Stimulated activated CD8-positive, alpha-beta memory T cell treated with anti-CD3 and anti-CD28 coated beads, Interleukin-15, amount 100 ng/mL, for 4 hours (primary cell): Measurements from ENCODE around the gene GRID1.
"Not testable (repeated sequence)": the region's sequence is repeated elsewhere in the genome, so short reads cannot be mapped to it uniquely, and the experiment has no call there.

Experiments used
- DNase-seq, 2 donors: peaks; one replicate each; pipeline ENCODE4 v3.0.0-alpha.2; 2020; ENCODE audit warnings: low read depth in 2 of 2

The GRID1 gene

DNA sequence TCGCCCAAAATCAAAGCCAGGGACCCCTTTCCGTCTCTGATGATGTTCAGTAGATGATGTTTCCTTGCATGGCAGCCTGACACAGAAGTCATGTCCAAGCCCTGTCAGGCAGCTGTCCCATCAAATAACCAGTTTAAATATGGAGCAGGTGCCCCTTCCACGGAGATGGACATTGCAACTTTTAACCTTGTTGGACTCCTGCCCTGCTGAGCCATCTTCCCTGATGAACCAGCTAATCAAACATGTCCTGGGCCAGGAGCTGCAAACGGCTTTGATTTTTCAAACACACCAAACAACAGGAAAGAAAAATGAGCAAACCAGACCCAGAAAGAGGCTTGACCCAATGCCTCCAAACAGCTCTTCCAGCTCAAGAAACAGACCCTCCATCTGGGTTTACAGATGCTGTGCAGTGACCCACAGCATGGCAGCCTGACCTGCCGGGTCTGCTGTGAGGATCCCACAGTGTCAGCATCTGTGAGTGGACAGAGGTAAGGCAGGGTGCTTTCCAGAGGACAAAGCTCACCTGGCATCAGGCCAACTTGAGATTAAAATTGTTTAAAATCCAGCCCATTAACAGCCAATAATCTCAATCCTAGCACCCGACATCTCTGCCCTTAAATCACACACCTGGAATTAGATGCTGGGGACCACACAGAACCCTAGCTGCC lies 372.6 kb downstream of the GRID1 start:
- no peak for DNase-seq

DNA sequence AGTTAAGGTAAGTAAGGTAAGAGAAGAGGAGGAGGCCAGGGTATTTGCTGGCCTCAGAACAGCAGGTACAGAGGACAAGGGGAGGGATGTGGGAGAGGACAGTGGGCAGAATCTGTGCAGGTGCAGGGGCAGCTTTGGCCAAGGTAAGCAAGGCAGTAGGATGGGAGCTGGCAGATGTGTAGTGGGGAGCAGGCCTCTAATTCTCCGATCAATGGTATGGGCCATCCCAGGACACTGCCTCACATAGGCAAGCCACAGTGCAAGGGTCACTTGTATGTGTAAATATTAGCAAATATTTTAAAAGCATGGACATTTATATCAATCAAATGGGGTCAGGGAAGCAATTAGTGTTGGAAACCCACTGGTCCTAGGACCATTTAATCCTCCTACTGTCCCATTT lies 373.5 kb downstream of the GRID1 start:
- DNase-seq, result no peak

GRCh38 chr10:85992324-85992723 lies 374.3 kb downstream of the GRID1 start:
- DNase-seq, result no peak

DNA sequence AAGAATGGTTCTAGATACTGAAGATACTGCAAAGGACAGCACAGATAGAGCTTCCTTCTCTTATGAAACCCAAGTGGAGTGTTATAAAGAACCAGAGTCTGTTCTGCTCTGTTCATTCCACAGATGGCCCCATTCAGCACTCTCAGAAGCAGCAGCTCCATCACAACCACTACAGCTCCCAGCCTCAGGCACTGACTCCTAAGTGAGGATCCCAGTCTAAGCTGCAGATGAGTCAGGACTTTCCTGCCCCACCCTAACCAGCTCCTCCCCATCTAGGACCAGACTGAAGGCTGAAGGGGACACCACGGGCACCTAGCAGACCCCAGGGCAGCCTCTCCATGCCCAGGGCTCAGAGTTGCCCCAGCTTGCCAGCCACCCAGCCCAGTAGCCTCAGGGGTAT lies 379.8 kb downstream of the GRID1 start:
- DNase-seq, result no peak

DNA sequence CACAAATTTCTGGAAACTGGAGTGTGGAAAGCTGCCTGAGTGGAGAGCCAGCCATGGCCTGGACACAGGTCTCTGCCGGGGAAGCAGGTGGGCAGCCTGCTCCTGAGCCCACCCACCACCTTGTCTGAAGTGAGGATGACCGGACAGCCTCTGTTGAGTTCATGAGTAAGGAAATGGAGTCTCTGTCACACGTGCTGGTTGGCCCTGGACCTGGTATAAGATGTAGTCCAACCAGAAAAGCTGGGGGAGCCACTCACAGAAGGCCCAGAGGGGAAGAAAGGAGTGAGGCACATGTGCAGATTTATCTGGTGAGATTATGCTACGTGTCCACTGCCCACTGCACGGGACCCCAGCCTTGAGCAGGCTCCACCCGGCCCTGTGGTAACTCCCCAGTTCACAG lies 383.5 kb downstream of the GRID1 start:
- DNase-seq, result no peak

- no peak for DNase-seq
These were observed 387.0 kb downstream of the GRID1 start for GRCh38 chr10:85979598-85979997.

DNA sequence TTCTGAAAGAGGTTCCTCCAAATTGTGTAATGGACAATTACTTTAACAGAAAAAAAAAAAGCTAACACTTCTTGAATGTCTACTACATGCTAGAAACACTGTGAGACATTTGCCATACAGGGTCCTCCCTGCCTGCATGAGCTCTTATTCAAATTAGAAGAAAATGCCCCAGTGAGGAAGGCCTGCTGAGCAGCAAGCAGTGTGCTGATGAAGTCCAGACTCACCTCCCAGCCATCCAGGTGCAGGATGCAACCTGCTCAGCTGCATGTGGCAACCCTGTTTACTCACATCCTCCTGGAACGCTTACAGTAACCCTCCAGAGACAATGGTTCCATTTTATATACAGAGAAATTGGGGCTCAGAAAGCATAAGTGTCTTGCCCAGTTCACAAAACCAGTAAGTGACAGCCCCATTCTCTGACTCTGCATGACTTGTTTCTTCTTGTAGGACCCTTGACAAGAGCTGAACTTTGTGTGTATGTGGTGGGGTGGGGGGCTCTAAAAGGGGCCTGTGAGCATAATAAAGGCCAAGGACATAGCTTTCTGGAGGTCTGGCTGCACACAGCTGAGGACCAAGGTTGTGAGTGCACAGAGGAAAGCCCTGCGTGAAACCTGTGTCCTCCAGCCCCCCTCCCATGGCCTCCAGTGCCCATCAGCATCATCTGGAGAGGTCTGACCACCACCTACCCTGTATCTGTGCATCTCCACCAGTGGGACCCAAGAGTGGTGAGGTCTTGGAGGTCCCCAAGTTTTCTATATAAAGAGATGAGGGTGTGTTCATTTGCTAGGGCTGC lies 387.8 kb downstream of the GRID1 start:
- DNase-seq, result no peak

DNA sequence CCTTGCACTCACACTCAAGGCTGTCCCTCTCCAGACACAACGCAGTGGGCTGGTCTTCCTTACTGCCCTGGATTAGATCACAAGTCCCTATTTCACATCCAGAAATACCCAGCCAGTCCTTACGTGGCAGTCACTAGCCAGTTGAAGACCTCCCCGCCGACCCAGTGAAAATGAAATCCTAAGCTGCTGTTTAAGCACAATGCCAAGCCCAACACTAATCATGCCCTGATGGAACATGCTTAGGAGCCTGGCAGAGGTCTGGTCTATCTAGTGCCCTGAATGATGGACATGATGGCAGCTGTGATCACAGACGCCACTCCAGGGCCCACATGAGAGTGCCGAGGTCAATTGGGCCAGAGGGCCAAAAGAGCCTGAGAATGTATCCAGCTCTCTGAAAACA lies 389.0 kb downstream of the GRID1 start:
- no peak for DNase-seq

- no peak for DNase-seq
These were observed 390.3 kb downstream of the GRID1 start for GRCh38 chr10:85976267-85976793.

GRCh38 chr10:85971494-85971893 lies 395.1 kb downstream of the GRID1 start:
- DNase-seq, result no peak

GRCh38 chr10:85967594-85967993 lies 399.0 kb downstream of the GRID1 start:
- DNase-seq, result no peak

DNA sequence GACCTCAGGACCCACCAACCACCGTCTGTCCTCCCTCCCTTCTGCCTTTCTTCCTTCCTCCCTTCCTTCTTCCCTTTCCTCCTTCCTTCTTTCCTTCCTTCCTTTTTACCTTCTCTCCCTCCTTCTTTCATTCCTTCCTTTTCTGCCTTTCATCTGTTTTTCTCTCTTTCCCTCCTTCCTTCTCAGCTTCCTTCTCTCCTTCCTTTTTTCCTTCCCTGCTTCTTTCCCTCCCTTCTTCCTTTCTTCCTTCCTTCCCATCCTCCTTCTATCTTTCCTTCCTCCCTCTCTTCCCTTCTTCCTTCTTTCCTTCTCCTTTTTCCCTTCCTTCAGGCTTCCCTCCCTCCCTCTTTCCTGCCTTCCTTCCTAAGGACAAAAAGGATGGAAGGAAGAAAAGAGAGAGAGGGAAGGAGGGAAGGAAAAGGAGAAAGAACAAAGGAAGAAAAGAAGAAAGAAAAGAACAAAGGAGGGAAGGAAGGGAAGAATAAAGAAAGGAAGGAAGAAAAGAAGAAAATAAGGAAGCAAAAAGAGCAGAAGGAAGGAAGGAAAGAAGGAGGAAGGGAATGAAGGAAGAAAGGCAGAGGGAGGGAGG lies 405.0 kb downstream of the GRID1 start:
- DNase-seq, result no peak

GRCh38 chr10:85961073-85961472 lies 405.5 kb downstream of the GRID1 start:
- no peak for DNase-seq

DNA sequence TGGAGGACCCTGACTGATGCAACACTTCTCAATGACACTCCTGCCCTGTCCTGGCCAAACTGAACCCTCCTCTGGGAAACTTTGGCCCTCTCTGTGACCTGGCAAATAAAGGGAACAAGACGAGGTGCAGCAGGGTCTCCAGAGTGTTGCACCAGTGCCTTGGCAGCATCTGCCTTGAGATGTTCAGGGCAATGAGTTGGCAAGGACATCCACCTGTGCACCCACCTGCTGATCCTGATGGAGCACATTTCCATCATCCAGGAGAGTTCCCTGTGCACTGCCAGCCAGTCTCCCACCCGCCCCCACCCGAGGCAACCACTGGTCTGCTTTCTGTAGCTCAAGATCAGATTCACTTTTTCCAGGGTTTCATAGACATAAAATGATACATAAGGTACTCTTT lies 407.4 kb downstream of the GRID1 start:
- no peak for DNase-seq

GRCh38 chr10:85950921-85951320 lies 415.7 kb downstream of the GRID1 start:
- DNase-seq, result no peak

DNA sequence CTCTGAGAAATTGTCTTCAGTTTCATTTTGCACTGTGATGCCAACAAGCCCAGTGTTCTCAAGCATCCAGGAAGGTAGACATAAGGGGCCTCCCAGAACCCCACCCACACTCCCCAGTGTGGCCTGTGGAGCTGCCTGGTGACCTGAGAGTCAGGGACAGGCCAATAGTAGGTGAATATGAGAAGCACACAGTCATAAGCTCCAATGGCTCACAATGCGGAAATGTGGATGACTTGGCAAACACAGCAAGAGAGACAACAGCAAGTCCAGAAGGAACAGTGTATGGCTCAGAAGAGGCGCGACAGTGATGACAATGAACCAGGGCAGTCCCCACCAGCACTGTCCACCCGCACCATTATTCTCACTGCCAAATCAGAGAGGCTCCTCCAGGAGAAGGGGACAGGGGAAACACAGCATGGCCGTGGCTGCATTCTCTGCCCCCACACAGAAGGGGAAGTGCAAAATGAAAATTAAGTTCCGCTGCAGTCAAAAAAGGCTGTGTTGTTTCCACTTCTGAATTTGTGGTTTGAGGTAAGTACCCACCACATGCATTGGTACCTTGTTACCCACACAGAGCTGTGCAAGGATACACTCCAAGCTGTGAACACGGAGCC lies 419.8 kb downstream of the GRID1 start:
- no peak for DNase-seq

GRCh38 chr10:85936161-85936560 lies 430.4 kb downstream of the GRID1 start:
- no peak for DNase-seq

GRCh38 chr10:85934586-85934985 lies 432.0 kb downstream of the GRID1 start:
- DNase-seq, result no peak

DNA sequence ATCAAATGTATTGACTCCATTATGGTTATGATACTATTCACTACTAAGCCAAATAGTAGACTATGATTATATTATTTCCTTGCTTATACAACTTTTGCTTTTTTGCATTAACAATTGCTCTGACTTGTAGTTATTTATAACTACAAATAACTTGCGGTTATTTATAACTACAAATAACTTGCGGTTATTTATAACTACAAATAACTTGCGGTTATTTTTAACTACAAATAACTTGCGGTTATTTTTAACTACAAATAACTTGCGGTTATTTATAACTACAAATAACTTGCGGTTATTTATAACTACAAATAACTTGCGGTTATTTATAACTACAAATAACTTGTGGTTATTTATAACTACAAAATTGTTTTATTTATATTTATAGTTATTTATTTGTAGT lies 436.6 kb downstream of the GRID1 start:
- DNase-seq, result not testable (repeated sequence)

DNA sequence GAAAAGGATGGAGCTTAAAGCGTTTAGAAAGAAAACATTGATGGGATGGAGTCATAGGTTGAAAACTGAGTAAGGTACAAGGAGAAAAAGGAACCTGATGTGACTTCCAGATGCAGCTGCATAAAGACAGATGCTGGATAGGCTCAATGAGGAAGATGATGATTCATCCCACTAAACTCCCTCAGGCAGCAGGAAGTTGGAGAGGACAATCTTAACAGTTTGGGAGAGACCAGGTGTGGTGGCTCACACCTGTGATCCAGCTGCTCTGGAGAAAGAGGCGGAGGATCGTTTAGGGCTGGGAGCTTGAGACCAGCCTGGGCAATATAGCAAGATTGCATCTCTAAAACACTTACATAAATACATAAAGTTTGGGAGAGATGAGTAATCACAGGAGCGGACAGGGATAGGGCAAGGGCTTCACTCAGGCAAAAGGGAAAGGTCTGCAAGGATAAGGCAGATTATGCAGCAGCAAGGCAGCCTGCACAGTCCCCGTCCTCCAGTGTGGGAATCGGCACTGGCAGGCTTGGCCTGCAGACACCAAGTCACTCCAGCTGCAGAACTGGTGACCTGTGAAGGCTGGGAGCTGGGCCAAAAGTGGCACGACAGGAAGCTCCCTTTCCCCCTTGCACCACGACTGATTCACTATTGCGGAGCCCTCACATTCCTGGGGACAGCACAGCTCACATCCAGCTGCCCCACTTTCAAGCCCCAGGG lies 438.5 kb downstream of the GRID1 start:
- DNase-seq, result no peak

DNA sequence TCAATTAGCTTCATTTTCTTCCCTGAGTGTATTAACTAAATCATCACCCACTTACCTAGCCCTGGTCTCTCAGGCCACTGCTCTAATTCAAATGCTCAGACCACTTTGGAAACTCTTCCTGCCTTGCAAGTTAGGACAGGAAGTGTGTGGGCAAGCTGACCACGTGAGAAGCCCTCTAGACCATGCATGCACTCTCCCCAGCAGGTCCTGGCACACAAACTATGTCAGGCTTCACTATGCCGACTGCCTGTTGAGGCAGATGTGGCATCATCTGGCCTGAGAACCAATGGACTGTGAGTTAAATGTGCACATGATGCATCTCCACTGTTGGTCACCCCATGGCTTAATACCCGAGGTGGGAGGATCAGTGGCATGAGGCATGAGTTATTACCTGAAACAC lies 439.6 kb downstream of the GRID1 start:
- no peak for DNase-seq

GRCh38 chr10:85926136-85926535 lies 440.5 kb downstream of the GRID1 start:
- DNase-seq, result no peak
